NCI-H446 treated with DMSO at 0.1 percent for 48 hours (cell line): ENCODE measurements around the gene AGPAT3.

Experiments used
- DNase-seq: peaks from one replicate; lab custom pipeline; 2025; lab: John Stamatoyannopoulos, UW

AGPAT3 gene

DNA sequence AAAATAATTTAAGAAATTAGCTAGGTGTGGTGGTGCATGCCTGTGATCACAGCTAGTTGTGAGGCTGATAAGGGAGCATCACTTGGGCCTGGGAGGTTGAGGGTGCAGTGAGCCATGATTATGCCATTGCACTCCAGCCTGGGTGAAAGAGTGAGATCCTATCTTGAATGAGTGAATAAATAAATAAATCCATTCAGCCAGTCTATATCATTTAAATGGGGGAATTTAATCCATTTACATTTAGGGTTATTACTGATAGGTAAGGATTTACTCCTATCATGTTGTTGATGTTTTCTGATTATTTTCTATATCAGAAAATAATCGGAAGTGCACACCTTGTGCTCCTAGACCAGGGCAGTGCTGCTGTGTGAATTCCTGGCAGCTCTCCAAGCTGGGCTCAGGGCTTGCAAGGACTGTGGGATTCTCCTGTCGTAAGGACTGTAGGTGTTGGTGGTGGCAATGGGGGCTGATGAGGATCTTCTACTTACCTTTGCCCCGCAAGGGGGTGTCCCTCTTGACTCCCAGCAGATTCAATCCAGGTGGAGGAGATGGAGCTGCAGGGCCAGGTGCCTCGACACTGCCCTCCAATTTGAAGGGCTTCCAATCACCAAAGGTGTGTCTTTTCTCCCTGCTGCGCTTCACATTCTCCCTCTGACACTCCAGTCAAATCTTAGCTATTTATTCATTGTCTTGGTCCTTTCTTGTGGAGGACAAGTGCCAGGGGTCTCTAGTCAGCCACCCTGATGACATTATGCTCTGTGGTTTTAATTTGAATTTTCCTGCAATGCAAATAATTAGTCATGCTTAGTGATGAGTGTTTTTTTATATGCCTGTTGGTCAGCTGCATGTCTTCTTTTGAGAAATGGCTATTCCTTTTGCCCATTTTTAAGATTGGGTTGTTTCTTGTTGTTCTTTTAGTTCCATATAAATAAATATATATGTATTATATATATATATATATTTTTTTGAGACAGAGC, 133.0 kb downstream of the AGPAT3 start:
- no peak for DNase-seq

DNA sequence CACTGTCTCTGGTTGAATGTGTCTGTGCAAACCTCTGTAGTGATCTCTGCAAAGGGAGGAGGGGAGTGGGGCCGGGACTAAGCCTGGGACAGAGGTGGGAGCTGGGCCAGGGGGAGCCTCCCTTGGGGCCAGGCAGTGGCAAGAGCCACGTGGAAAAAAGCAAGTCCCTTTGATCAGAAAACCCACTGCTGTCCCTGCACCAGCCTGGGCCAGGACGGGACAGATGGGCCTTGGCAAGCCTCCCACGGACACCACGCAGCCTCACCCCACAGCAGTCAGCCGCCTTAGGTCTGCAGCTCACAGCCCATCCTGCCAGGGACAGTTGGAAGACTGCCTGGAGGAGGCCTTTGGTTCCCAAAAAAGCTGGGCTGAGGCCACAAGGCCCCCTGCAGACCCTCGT, 135.3 kb downstream of the AGPAT3 start:
- no peak for DNase-seq

- DNase-seq: no peak
Measured at GRCh38 chr21:44002511-44002910, 137.5 kb downstream of the AGPAT3 start.

GRCh38 chr21:44003307-44003966, 138.4 kb downstream of the AGPAT3 start:
- DNase-seq: no peak

DNA sequence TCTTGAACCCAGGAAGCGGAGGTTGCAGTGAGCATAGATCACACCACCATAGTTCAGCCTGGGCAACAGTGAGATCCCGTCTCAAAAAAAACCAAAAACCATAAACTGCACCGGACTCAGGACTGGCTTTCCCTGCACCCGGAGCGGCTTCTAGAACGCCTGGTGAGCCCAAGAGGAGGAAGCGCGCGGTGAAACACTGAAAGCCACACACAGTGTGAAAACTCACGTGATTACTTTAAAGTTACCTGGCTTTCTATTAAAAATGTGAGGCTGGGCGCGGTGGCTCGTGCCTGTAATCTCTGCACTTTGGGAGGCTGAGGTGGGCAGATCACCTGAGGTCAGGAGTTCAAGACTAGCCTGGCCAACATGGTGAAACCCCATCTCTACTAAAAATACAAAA, 140.0 kb downstream of the AGPAT3 start:
- no peak for DNase-seq

DNA sequence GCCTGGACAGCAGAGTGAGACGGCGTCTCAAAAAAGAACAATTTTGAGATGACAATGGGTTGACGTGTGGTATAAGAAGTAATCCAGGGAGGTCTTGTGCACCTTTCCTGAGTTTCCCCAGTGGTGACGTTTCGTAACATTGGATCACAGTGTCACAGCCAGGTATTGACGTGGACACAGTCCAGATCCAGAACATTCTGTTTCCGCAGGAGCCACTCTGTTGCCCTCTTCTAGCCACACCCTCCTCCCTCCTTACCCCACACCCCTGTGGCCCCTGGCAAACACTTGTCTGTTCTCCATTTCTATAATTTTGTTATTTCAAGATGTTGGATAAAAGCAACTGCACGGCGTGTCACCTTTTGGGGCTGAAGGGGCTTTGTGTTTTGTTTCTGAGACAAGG, 140.6 kb downstream of the AGPAT3 start:
- no peak for DNase-seq

GRCh38 chr21:44006017-44006619, 141.1 kb downstream of the AGPAT3 start:
- no peak for DNase-seq

- DNase-seq: no peak
Measured at GRCh38 chr21:44006656-44007055, 141.6 kb downstream of the AGPAT3 start.

- DNase-seq: no peak
Measured at GRCh38 chr21:44010429-44010828, 145.4 kb downstream of the AGPAT3 start.

GRCh38 chr21:44011123-44011522, 146.1 kb downstream of the AGPAT3 start:
- DNase-seq: no peak

- peak; percentile 62 for DNase-seq
Measured at GRCh38 chr21:44011579-44012473, 146.8 kb downstream of the AGPAT3 start, which contains the start of gene TRAPPC10. Gene TRAPPC10 (plus strand): TSS chr21:44012309. CDS start chr21:44012494, 185 bp downstream.

- no peak for DNase-seq
Measured at GRCh38 chr21:44012474-44013379, 147.7 kb downstream of the AGPAT3 start.

GRCh38 chr21:44013380-44014088, 148.5 kb downstream of the AGPAT3 start:
- DNase-seq: no peak

GRCh38 chr21:44017601-44018000, 152.6 kb downstream of the AGPAT3 start:
- no peak for DNase-seq

DNA sequence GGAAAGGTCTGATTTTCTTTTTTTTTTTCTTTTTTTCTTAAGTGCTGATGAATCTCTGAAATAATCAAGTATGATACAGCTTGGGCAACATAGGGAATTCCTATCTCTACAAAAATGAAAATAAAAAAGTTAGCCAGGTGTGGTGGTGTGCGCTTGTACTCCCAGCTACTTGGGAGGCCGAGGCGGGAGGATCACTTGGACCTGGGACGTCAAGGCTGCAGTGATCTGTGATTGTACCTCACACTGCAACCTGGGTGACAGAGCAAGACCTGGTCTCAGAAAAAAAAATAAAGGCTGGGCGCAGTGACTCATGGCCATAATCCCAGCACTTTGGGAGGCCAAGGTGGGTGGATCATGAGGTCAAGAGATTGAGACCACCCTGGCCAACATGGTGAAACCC, 153.1 kb downstream of the AGPAT3 start:
- DNase-seq: no peak

GRCh38 chr21:44018813-44019567, 154.0 kb downstream of the AGPAT3 start:
- no peak for DNase-seq

DNA sequence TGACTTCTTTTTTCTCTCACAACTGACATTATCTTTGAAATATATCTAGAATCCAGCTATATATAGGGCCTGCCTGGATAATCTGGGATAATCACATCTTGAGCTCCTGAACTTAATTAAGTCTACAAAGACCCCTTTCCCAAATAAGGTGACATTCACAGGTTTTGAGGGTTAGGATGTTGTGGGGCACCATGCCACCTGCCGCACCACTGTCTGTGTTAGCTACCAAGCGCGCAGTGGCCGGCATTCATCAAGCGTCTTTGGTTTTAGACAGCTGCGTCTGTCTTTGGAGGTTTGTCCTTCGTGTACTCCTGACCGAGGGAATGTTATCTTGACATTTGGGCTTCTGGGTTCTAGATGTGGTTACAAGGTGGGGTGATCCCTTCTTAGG, 154.5 kb downstream of the AGPAT3 start:
- no peak for DNase-seq

GRCh38 chr21:44020551-44020950, 155.5 kb downstream of the AGPAT3 start:
- DNase-seq: no peak

DNA sequence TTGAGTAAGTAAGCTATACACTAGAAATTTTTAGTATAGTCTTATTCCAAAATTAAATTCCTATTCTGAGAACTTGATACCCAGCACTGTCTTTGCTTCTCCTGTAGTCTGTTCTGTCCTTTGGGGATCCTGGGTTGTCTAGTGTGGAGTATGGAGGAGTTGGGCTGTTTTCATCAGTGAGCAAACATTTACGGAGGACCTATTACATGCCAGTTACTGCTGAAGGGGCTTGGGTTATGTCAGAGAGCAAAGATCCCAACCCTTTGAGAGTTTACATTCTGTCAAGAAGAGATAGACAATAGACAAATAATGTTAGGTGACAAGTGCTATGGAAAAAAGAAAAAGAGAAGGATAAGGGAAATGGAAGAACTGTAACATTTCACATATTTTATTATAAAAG, 156.0 kb downstream of the AGPAT3 start:
- DNase-seq: no peak
